Right lobe of liver (tissue), 4 donors: ENCODE measurements around the gene ZKSCAN5.

Experiments
- CTCF ChIP-seq, 4 donors: fragments of 200-600 bp in 3 of 4; fragments of 450-650 bp in 1 of 4; IDR thresholded peaks; one replicate each; pipeline versions ENCODE4 v1.5.1 to v1.8.0; 2016 to 2022; ENCODE audit warnings: antibody characterized with exemption in 4 of 4, mild to moderate bottlenecking in 2 of 4
- POLR2A ChIP-seq: fragments of 450-650 bp; IDR thresholded peaks from one replicate; pipeline ENCODE4 v1.6.1; 2017; ENCODE audit warnings: antibody characterized with exemption, mild to moderate bottlenecking
- donor health status: DM: no; HTN: no; CAD: no.
- donor health status: DM: no; HTN: no; CAD: no.
- donor health status: DM: no; HTN: yes; CAD: no.

GRCh38 chr7:99541212-99541611 lies 36.8 kb downstream of the ZKSCAN5 start:
- TF ChIP-seq CTCF (IDR thresholded peaks at IDR 0.05) (no peak), POLR2A (no peak)
